CD4-positive, alpha-beta T cell treated with Interferon alpha-2 for 1 hour (primary cell): ENCODE results near the gene SPATA24.
"Not testable (repeated sequence)": the region's sequence is repeated elsewhere in the genome, so short reads cannot be mapped to it uniquely, and the experiment has no call there.

Source experiments
- DNase-seq, 2 donors: peaks; one replicate each; pipeline ENCODE4 v3.0.0-alpha.2; 2020 to 2022

Gene SPATA24

GRCh38 chr5:139381837-139382761 lies 21.8 kb downstream of the SPATA24 start:
- no peak for DNase-seq

GRCh38 chr5:139379626-139380449 lies 24.1 kb downstream of the SPATA24 start:
- no peak for DNase-seq

GRCh38 chr5:139378941-139379361 lies 24.9 kb downstream of the SPATA24 start:
- no peak for DNase-seq

GRCh38 chr5:139378101-139378825 lies 25.6 kb downstream of the SPATA24 start:
- DNase-seq: no peak

- no peak for DNase-seq
These were observed 26.7 kb downstream of the SPATA24 start for GRCh38 chr5:139377226-139377625.

GRCh38 chr5:139376364-139376763 lies 27.5 kb downstream of the SPATA24 start:
- DNase-seq: no peak

- no peak for DNase-seq
These were observed 29.0 kb downstream of the SPATA24 start for GRCh38 chr5:139374909-139375308.

- no peak for DNase-seq
These were observed 32.1 kb downstream of the SPATA24 start for GRCh38 chr5:139371482-139372435.

- no peak for DNase-seq
These were observed 34.7 kb downstream of the SPATA24 start for GRCh38 chr5:139369181-139369580.

- DNase-seq: no peak
These were observed 35.3 kb downstream of the SPATA24 start for GRCh38 chr5:139368613-139369012.

GRCh38 chr5:139364466-139364865 lies 39.4 kb downstream of the SPATA24 start:
- DNase-seq: no peak

- DNase-seq: no peak
These were observed 40.0 kb downstream of the SPATA24 start for GRCh38 chr5:139363937-139364336.

GRCh38 chr5:139361835-139362429 lies 42.0 kb downstream of the SPATA24 start:
- no peak for DNase-seq

GRCh38 chr5:139360384-139360783 lies 43.5 kb downstream of the SPATA24 start:
- no peak for DNase-seq

GRCh38 chr5:139358064-139358463 lies 45.8 kb downstream of the SPATA24 start:
- no peak for DNase-seq

GRCh38 chr5:139355900-139356299 lies 48.0 kb downstream of the SPATA24 start:
- not testable (repeated sequence) for DNase-seq

GRCh38 chr5:139354186-139354585 lies 49.7 kb downstream of the SPATA24 start:
- DNase-seq: no peak

GRCh38 chr5:139347863-139348262 lies 56.0 kb downstream of the SPATA24 start:
- not testable (repeated sequence) for DNase-seq
